ENCODE measurements around the gene TLCD3B.

Gene TLCD3B

GRCh38 chr16:29986231-29986630 lies 44.8 kb downstream of the TLCD3B start:
- Histone ChIP-seq H3K36me3 (ENCODE audit: control insufficient read depth, insufficient read depth, low read length) (no peaks in the 10 kb centered on the region), H3K4me1 (no peaks in the 10 kb centered on the region), H3K27me3 (ENCODE audit: control insufficient read depth, insufficient read depth, low read length) (no peaks in the 10 kb centered on the region), H3K27ac (no peak overlapping the region), H2AFZ (no peak overlapping the region), H3K4me3 (ENCODE audit: low read depth, low read length) (no peak overlapping the region), H3K4me2 (ENCODE audit: low read length) (no peak overlapping the region), H3K9me3 (ENCODE audit: control insufficient read depth, low read length) (no peaks in the 10 kb centered on the region), H3K79me2 (no peaks in the 10 kb centered on the region), H3K9ac (no peak overlapping the region)
- no peak for TF ChIP-seq CTCF (IDR thresholded peaks at IDR 0.05)

GRCh38 chr16:29985271-29985811 lies 45.7 kb downstream of the TLCD3B start:
- no peak for TF ChIP-seq CTCF (IDR thresholded peaks at IDR 0.05)
- H3K79me2 ChIP-seq, result no peaks in the 10 kb centered on the region
- H3K27me3 ChIP-seq (ENCODE audit: control insufficient read depth, insufficient read depth, low read length), result no peaks in the 10 kb centered on the region
- H3K9ac ChIP-seq, result no peak overlapping the region
- no peak overlapping the region for H3K27ac ChIP-seq
- H3K9me3 ChIP-seq (ENCODE audit: control insufficient read depth, low read length), result no peaks in the 10 kb centered on the region
- no peak overlapping the region for H3K4me3 ChIP-seq (ENCODE audit: low read depth, low read length)
- H3K4me1 ChIP-seq, result no peaks in the 10 kb centered on the region
- H2AFZ ChIP-seq, result no peak overlapping the region
- H3K36me3 ChIP-seq (ENCODE audit: control insufficient read depth, insufficient read depth, low read length), result no peaks in the 10 kb centered on the region
- no peak overlapping the region for H3K4me2 ChIP-seq (ENCODE audit: low read length)

GRCh38 chr16:29984764-29985147 lies 46.3 kb downstream of the TLCD3B start:
- no peak overlapping the region for H3K27ac ChIP-seq
- TF ChIP-seq CTCF (IDR thresholded peaks at IDR 0.05), result no peak
- H3K4me3 ChIP-seq (ENCODE audit: low read depth, low read length), result no peak overlapping the region

GRCh38 chr16:29984137-29984763 lies 46.8 kb downstream of the TLCD3B start:
- no peaks in the 10 kb centered on the region for H3K27me3 ChIP-seq (ENCODE audit: control insufficient read depth, insufficient read depth, low read length)
- H2AFZ ChIP-seq, result no peak overlapping the region
- no peaks in the 10 kb centered on the region for H3K9me3 ChIP-seq (ENCODE audit: control insufficient read depth, low read length)
- H3K9ac ChIP-seq, result no peak overlapping the region
- no peak overlapping the region for H3K4me3 ChIP-seq (ENCODE audit: low read depth, low read length)
- H3K79me2 ChIP-seq, result no peaks in the 10 kb centered on the region
- no peak overlapping the region for H3K27ac ChIP-seq
- no peaks in the 10 kb centered on the region for H3K36me3 ChIP-seq (ENCODE audit: control insufficient read depth, insufficient read depth, low read length)
- no peak overlapping the region for H3K4me2 ChIP-seq (ENCODE audit: low read length)
- H3K4me1 ChIP-seq, result no peaks in the 10 kb centered on the region
- no peak for TF ChIP-seq CTCF (IDR thresholded peaks at IDR 0.05)

More at GRCh38 chr16:29984764-29985147, 46.3 kb downstream of the TLCD3B start:
- Histone ChIP-seq H3K36me3 (ENCODE audit: control insufficient read depth, insufficient read depth, low read length) (no peaks in the 10 kb centered on the region), H3K4me1 (no peaks in the 10 kb centered on the region), H3K4me2 (ENCODE audit: low read length) (no peak overlapping the region), H3K9ac (no peak overlapping the region), H3K79me2 (no peaks in the 10 kb centered on the region), H3K9me3 (ENCODE audit: control insufficient read depth, low read length) (no peaks in the 10 kb centered on the region), H2AFZ (no peak overlapping the region), H3K27me3 (ENCODE audit: control insufficient read depth, insufficient read depth, low read length) (no peaks in the 10 kb centered on the region)

All from parathyroid adenoma (tissue), 2 donors.